ENCODE results near the gene PAX9. TPM values are rescaled to one million over a fixed set of nuclear protein-coding genes. Genes with fewer than 3 reads are reported as not detected.

PAX9 gene
- total and polyA plus RNA-seq, 2 of the 13 experiments (the other 11 are each of a cell fraction or from before 2014, with no cell fraction given): 0.03 TPM; not detected in 1

DNA sequence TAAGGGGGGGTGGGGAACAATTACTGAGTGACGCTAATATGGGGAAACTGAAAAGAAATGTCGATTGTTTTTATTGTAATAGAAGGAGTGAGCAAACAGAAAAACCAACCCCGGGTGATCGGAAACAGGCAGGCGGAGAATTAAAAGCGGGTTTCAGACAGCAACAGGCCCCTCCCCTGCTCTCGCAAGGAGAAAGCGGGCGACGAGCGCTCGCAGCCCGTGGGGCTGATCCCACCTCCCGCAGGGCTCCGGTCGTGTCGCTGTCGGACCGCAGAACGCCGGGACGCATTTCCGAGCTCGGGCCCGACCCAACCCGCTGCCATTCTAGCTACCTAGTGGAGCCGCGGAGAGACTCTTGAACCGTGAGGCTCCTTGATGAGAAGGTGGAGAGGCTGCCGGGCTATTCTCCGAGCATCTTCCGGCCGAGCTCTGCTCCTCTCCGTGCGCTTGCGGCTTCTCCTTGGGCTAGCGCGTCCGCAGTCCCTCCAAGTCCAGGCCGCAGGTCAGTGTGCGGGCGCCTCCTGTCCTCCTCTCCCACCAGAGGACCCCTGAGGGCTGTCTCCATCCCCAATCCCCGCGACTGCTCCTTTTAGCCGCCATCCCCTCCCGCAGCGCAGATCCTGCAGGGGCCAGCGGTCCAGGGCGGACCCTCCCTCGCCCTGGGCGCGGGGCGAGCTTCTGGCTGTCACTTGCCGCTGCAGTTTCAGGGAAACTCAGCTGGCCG, 4.1 kb upstream of the PAX9 start (continued):
- TF ChIP-seq HNRNPLL (IDR thresholded peaks at IDR 0.05; ENCODE audit: low read depth, low read length, poor library complexity, severe bottlenecking) (peak; percentile 31), KDM5A (IDR thresholded peaks at IDR 0.05; ENCODE audit: borderline replicate concordance, low read length) (no peak), ZNF337 (CRISPR knock-in tag; IDR thresholded peaks at IDR 0.05; ENCODE audit: borderline replicate concordance, low read depth) (no peak), EEA1 (CRISPR knock-in tag; IDR thresholded peaks at IDR 0.05; ENCODE audit: borderline replicate concordance) (no peak), ZKSCAN8 (CRISPR knock-in tag; IDR thresholded peaks at IDR 0.05; ENCODE audit: borderline replicate concordance) (no peak), ZNF382 (CRISPR knock-in tag; IDR thresholded peaks at IDR 0.05; ENCODE audit: borderline replicate concordance) (no peak), MTF1 (CRISPR knock-in tag; IDR thresholded peaks at IDR 0.05) (no peak), AGO1 (IDR thresholded peaks at IDR 0.05; ENCODE audit: low read depth, low read length, poor library complexity, severe bottlenecking) (no peak), NFKB2 (CRISPR knock-in tag; IDR thresholded peaks at IDR 0.05; ENCODE audit: borderline replicate concordance) (no peak), AKAP8 (CRISPR knock-in tag; IDR thresholded peaks at IDR 0.05) (no peak), POLR2A (IDR thresholded peaks at IDR 0.05; ENCODE audit: insufficient read depth in 1 of 2, low read depth in 2 of 2, low read length in 2 of 2) (no peak), ZBTB7B (CRISPR knock-in tag; IDR thresholded peaks at IDR 0.05) (no peak)
- TF ChIP-seq, protein P1, sequence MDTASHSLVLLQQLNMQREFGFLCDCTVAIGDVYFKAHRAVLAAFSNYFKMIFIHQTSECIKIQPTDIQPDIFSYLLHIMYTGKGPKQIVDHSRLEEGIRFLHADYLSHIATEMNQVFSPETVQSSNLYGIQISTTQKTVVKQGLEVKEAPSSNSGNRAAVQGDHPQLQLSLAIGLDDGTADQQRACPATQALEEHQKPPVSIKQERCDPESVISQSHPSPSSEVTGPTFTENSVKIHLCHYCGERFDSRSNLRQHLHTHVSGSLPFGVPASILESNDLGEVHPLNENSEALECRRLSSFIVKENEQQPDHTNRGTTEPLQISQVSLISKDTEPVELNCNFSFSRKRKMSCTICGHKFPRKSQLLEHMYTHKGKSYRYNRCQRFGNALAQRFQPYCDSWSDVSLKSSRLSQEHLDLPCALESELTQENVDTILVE (CRISPR knock-in tag; IDR thresholded peaks at IDR 0.05): no peak
- TF ChIP-seq, protein P2, sequence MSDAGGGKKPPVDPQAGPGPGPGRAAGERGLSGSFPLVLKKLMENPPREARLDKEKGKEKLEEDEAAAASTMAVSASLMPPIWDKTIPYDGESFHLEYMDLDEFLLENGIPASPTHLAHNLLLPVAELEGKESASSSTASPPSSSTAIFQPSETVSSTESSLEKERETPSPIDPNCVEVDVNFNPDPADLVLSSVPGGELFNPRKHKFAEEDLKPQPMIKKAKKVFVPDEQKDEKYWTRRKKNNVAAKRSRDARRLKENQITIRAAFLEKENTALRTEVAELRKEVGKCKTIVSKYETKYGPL (CRISPR knock-in tag; IDR thresholded peaks at IDR 0.05): no peak
- TF ChIP-seq, protein P3, sequence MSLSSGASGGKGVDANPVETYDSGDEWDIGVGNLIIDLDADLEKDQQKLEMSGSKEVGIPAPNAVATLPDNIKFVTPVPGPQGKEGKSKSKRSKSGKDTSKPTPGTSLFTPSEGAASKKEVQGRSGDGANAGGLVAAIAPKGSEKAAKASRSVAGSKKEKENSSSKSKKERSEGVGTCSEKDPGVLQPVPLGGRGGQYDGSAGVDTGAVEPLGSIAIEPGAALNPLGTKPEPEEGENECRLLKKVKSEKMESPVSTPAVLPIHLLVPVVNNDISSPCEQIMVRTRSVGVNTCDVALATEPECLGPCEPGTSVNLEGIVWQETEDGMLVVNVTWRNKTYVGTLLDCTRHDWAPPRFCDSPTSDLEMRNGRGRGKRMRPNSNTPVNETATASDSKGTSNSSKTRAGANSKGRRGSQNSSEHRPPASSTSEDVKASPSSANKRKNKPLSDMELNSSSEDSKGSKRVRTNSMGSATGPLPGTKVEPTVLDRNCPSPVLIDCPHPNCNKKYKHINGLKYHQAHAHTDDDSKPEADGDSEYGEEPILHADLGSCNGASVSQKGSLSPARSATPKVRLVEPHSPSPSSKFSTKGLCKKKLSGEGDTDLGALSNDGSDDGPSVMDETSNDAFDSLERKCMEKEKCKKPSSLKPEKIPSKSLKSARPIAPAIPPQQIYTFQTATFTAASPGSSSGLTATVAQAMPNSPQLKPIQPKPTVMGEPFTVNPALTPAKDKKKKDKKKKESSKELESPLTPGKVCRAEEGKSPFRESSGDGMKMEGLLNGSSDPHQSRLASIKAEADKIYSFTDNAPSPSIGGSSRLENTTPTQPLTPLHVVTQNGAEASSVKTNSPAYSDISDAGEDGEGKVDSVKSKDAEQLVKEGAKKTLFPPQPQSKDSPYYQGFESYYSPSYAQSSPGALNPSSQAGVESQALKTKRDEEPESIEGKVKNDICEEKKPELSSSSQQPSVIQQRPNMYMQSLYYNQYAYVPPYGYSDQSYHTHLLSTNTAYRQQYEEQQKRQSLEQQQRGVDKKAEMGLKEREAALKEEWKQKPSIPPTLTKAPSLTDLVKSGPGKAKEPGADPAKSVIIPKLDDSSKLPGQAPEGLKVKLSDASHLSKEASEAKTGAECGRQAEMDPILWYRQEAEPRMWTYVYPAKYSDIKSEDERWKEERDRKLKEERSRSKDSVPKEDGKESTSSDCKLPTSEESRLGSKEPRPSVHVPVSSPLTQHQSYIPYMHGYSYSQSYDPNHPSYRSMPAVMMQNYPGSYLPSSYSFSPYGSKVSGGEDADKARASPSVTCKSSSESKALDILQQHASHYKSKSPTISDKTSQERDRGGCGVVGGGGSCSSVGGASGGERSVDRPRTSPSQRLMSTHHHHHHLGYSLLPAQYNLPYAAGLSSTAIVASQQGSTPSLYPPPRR (CRISPR knock-in tag; IDR thresholded peaks at IDR 0.05; ENCODE audit: borderline replicate concordance): no peak
- TF ChIP-seq, protein P4, sequence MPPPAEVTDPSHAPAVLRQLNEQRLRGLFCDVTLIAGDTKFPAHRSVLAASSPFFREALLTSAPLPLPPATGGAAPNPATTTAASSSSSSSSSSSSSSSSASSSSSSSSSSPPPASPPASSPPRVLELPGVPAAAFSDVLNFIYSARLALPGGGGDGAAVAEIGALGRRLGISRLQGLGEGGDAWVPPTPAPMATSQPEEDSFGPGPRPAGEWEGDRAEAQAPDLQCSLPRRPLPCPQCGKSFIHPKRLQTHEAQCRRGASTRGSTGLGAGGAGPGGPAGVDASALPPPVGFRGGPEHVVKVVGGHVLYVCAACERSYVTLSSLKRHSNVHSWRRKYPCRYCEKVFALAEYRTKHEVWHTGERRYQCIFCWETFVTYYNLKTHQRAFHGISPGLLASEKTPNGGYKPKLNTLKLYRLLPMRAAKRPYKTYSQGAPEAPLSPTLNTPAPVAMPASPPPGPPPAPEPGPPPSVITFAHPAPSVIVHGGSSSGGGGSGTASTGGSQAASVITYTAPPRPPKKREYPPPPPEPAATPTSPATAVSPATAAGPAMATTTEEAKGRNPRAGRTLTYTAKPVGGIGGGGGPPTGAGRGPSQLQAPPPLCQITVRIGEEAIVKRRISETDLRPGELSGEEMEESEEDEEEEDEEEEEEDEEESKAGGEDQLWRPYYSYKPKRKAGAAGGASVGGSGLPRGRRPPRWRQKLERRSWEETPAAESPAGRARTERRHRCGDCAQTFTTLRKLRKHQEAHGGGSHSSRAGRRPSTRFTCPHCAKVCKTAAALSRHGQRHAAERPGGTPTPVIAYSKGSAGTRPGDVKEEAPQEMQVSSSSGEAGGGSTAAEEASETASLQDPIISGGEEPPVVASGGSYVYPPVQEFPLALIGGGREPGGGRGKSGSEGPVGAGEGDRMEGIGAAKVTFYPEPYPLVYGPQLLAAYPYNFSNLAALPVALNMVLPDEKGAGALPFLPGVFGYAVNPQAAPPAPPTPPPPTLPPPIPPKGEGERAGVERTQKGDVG (CRISPR knock-in tag; IDR thresholded peaks at IDR 0.05; ENCODE audit: borderline replicate concordance): no peak
- TF ChIP-seq, protein P5, sequence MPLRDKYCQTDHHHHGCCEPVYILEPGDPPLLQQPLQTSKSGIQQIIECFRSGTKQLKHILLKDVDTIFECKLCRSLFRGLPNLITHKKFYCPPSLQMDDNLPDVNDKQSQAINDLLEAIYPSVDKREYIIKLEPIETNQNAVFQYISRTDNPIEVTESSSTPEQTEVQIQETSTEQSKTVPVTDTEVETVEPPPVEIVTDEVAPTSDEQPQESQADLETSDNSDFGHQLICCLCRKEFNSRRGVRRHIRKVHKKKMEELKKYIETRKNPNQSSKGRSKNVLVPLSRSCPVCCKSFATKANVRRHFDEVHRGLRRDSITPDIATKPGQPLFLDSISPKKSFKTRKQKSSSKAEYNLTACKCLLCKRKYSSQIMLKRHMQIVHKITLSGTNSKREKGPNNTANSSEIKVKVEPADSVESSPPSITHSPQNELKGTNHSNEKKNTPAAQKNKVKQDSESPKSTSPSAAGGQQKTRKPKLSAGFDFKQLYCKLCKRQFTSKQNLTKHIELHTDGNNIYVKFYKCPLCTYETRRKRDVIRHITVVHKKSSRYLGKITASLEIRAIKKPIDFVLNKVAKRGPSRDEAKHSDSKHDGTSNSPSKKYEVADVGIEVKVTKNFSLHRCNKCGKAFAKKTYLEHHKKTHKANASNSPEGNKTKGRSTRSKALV (CRISPR knock-in tag; IDR thresholded peaks at IDR 0.05): peak; percentile 29; the same call in 1 of the 2 replicates

Measured in HepG2 (cell line).